ENCODE results near the gene CLPTM1L. TPM values are rescaled to one million over a fixed set of nuclear protein-coding genes. Genes with fewer than 3 reads are reported as not detected.

The CLPTM1L gene
- total RNA-seq, 4 donors from 2014 or later, result 92.3 to 132 (median 108) TPM

GRCh38 chr5:1342268-1342667 lies 2.6 kb downstream of the CLPTM1L start:
- no peak for TF ChIP-seq CTCF (IDR thresholded peaks at IDR 0.05; ENCODE audit: low read depth)

GRCh38 chr5:1341863-1342262 lies 3.0 kb downstream of the CLPTM1L start:
- TF ChIP-seq CTCF (IDR thresholded peaks at IDR 0.05; ENCODE audit: low read depth), result no peak

- TF ChIP-seq CTCF (IDR thresholded peaks at IDR 0.05; ENCODE audit: low read depth), result no peak
These were observed 6.3 kb downstream of the CLPTM1L start for GRCh38 chr5:1338506-1339070.

GRCh38 chr5:1338196-1338490 lies 6.8 kb downstream of the CLPTM1L start:
- TF ChIP-seq CTCF (IDR thresholded peaks at IDR 0.05; ENCODE audit: low read depth), result no peak

- no peak for TF ChIP-seq CTCF (IDR thresholded peaks at IDR 0.05; ENCODE audit: low read depth)
These were observed 7.3 kb downstream of the CLPTM1L start for GRCh38 chr5:1337489-1338195.

GRCh38 chr5:1336749-1337488 lies 8.0 kb downstream of the CLPTM1L start:
- no peak for TF ChIP-seq CTCF (IDR thresholded peaks at IDR 0.05; ENCODE audit: low read depth)

- TF ChIP-seq CTCF (IDR thresholded peaks at IDR 0.05; ENCODE audit: low read depth), result no peak
These were observed 8.8 kb downstream of the CLPTM1L start for GRCh38 chr5:1336106-1336561.
